Measurements from ENCODE around the gene CLDN24.

CLDN24 gene

DNA sequence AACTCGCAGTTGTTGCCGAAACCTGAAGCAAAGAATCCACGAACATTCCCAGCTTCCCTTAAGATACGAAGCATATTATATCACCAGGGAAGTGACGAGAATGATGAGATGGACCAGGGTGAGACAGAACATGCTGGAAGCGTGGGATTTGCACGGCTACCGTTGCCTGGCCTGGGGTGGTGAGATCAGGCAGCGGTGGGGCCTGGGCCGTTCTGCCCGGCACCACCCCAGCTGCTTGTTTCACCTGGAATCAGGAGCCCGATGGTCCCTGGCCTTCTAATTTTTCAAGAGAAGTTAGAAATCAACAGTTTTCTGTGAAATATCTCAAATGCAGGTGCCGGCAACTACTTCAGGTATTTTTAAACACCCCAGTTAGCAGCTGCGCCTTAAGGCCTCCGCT is 7.9 kb downstream of the CLDN24 start:
- no peak for DNase-seq (ENCODE audit: low read depth)
- TF ChIP-seq, protein P1, sequence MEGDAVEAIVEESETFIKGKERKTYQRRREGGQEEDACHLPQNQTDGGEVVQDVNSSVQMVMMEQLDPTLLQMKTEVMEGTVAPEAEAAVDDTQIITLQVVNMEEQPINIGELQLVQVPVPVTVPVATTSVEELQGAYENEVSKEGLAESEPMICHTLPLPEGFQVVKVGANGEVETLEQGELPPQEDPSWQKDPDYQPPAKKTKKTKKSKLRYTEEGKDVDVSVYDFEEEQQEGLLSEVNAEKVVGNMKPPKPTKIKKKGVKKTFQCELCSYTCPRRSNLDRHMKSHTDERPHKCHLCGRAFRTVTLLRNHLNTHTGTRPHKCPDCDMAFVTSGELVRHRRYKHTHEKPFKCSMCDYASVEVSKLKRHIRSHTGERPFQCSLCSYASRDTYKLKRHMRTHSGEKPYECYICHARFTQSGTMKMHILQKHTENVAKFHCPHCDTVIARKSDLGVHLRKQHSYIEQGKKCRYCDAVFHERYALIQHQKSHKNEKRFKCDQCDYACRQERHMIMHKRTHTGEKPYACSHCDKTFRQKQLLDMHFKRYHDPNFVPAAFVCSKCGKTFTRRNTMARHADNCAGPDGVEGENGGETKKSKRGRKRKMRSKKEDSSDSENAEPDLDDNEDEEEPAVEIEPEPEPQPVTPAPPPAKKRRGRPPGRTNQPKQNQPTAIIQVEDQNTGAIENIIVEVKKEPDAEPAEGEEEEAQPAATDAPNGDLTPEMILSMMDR (IDR thresholded peaks at IDR 0.05; ENCODE audit: insufficient read depth, low read depth, low read length, missing control alignments) = no peak
- H3K4me3 ChIP-seq (ENCODE audit: low read depth, low read length) = no peak overlapping the region

DNA sequence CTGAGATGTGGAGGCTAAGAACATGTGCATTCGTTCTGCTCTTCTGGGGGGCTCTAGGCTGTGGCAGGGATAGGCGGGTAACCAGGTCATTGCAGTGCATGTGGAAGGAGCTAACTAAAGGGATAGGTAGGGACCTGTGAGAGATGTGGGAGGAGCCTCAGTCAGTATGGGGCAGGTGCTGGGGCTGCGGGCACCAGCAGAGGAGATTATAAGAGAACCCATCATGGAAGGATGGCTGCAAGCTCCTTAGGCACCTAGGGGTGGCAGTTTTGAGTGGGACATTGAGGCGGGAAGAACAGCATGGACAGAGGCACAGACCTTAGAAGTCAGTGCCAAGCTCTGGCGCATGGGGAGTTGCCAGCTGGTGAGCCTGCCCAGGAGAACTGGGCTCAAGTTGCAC is 9.4 kb downstream of the CLDN24 start:
- DNase-seq (ENCODE audit: low read depth) = no peak
- H3K4me3 ChIP-seq (ENCODE audit: low read depth, low read length) = no peak overlapping the region
- TF ChIP-seq, protein P1 (IDR thresholded peaks at IDR 0.05; ENCODE audit: insufficient read depth, low read depth, low read length, missing control alignments) = no peak

GRCh38 chr4:183306811-183307210 is 15.4 kb downstream of the CLDN24 start:
- no peak for DNase-seq (ENCODE audit: low read depth)
- TF ChIP-seq, protein P1 (IDR thresholded peaks at IDR 0.05; ENCODE audit: insufficient read depth, low read depth, low read length, missing control alignments) = no peak
- H3K4me3 ChIP-seq (ENCODE audit: low read depth, low read length) = no peak overlapping the region

- TF ChIP-seq, protein P1 (IDR thresholded peaks at IDR 0.05; ENCODE audit: insufficient read depth, low read depth, low read length, missing control alignments) = no peak
- H3K4me3 ChIP-seq (ENCODE audit: low read depth, low read length) = no peak overlapping the region
- DNase-seq (ENCODE audit: low read depth) = no peak
Measured at GRCh38 chr4:183304538-183304937, 17.7 kb downstream of the CLDN24 start.

- DNase-seq (ENCODE audit: low read depth) = peak; percentile 40
- no peak overlapping the region for H3K4me3 ChIP-seq (ENCODE audit: low read depth, low read length)
- TF ChIP-seq, protein P1 (IDR thresholded peaks at IDR 0.05; ENCODE audit: insufficient read depth, low read depth, low read length, missing control alignments) = no peak
Measured at GRCh38 chr4:183304067-183304466, 18.2 kb downstream of the CLDN24 start.

DNA sequence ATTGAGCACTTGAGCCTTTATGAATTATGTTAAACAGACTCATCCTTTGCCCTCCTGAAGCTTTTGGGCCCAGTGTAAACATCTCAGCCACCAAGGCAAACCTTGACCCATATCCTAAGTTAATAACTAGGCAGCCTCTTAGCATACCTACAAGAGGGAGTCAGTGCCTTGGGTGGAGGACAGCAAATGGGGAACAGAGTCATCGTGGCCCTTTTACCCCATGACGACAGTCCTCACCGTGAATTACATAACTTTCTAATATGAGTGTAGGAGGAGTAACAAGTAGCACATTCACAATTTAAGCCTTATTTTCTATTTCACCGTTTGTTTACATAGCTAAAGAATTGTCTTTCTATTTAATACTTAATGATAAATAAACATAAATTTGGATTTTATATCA is 18.9 kb downstream of the CLDN24 start:
- no peak overlapping the region for H3K4me3 ChIP-seq (ENCODE audit: low read depth, low read length)
- no peak for DNase-seq (ENCODE audit: low read depth)
- TF ChIP-seq, protein P1 (IDR thresholded peaks at IDR 0.05; ENCODE audit: insufficient read depth, low read depth, low read length, missing control alignments) = no peak

DNA sequence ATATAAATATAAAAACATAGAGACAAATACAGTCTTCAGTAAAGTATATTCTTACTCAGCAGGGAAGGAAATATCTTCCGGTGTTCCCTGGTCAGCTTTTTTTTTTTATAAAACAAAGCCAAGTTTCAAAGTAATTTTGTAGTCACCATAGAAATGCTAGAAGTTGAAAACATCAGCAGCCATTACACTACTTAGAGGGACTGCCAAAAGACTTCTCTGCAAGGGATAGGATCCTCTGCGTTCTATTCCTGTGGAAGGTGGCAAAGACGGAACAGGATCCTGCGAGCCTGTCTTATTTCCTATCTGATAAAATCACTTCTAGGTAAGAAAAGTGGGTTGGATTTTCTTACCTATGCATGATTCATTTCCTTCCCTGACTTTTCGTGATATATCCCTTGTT is 21.6 kb downstream of the CLDN24 start:
- DNase-seq (ENCODE audit: low read depth) = no peak
- TF ChIP-seq, protein P1 (IDR thresholded peaks at IDR 0.05; ENCODE audit: insufficient read depth, low read depth, low read length, missing control alignments) = no peak
- no peak overlapping the region for H3K4me3 ChIP-seq (ENCODE audit: low read depth, low read length)
